ENCODE data around the gene SLC22A12.

GRCh38 chr11:64593156-64594105 lies 2.4 kb downstream of the SLC22A12 start:
- TF ChIP-seq POLR2AphosphoS5 (IDR thresholded peaks at IDR 0.05; ENCODE audit: insufficient read depth, low read depth, low read length) = no peak
- TF ChIP-seq POLR2A (IDR thresholded peaks at IDR 0.05; ENCODE audit: low read depth, low read length) = no peak
- TF ChIP-seq MAX (IDR thresholded peaks at IDR 0.05; ENCODE audit: insufficient read depth, insufficient read length) = no peak
- no peak for TF ChIP-seq CTCF (IDR thresholded peaks at IDR 0.05; ENCODE audit: extremely low read depth in 1 of 2, insufficient read depth in 1 of 2, low read depth in 1 of 2, low read length in 2 of 2)
- no peak for TF ChIP-seq GATA2 (IDR thresholded peaks at IDR 0.05; ENCODE audit: insufficient read depth, insufficient read length, low read depth, low read length)
